Stomach (tissue), 4 donors: ENCODE measurements around the gene IL6.

Experiments
- EP300 ChIP-seq: sonication (generic); formaldehyde crosslinking; IDR thresholded peaks from one replicate; pipeline ENCODE4 v1.6.1; 2017; ENCODE audit warnings: antibody characterized with exemption
- POLR2A ChIP-seq, 4 donors: fragments of 450-650 bp; IDR thresholded peaks; one replicate each; pipeline ENCODE4 v1.6.1; 2016; ENCODE audit warnings: antibody characterized with exemption in 4 of 4, control low read depth in 2 of 4, mild to moderate bottlenecking in 1 of 4, moderate library complexity in 1 of 4
- TF ChIP-seq, protein P1 (sequence below), 7 experiments: fragments of 450-650 bp in 4 of 7; fragments of 200-600 bp in 3 of 7; sonication (generic) in 3 of 7; IDR thresholded peaks; one replicate each; pipeline ENCODE4 v1.5.1; 2016 to 2019; ENCODE audit warnings: antibody characterized with exemption in 7 of 7, control low read depth in 2 of 7, mild to moderate bottlenecking in 1 of 7

DNA sequence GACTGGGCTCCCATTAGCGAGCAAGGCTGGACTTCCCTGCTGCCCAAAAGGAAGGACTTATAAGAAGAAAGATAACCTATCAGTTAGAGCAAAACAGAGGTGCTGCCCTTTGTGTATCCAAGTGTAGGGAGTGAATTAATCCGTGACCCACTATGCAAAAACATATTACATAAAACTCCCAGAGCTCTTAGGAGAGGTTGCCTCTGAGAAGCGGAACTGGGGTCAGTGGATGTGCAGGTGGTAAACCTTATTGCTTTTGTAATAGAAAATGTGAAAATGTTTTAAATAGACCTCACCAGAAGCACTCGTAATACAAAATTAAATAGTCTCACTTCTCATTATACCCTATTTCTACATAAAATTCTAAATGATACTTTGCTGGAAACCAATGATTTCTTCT lies 17.1 kb upstream of the IL6 start:
- TF ChIP-seq EP300 (no peak), POLR2A (IDR thresholded peaks at IDR 0.05) (no peak)
- TF ChIP-seq, protein P1, sequence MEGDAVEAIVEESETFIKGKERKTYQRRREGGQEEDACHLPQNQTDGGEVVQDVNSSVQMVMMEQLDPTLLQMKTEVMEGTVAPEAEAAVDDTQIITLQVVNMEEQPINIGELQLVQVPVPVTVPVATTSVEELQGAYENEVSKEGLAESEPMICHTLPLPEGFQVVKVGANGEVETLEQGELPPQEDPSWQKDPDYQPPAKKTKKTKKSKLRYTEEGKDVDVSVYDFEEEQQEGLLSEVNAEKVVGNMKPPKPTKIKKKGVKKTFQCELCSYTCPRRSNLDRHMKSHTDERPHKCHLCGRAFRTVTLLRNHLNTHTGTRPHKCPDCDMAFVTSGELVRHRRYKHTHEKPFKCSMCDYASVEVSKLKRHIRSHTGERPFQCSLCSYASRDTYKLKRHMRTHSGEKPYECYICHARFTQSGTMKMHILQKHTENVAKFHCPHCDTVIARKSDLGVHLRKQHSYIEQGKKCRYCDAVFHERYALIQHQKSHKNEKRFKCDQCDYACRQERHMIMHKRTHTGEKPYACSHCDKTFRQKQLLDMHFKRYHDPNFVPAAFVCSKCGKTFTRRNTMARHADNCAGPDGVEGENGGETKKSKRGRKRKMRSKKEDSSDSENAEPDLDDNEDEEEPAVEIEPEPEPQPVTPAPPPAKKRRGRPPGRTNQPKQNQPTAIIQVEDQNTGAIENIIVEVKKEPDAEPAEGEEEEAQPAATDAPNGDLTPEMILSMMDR (IDR thresholded peaks at IDR 0.05): no peak
